Neural cell (in vitro differentiated cells): ENCODE measurements around the gene OGFR. TPM values are rescaled to one million over a fixed set of nuclear protein-coding genes. Genes with fewer than 3 reads are reported as not detected.

Experiments
- H2AFZ ChIP-seq: fragments of 200-600, 300-800 bp; sonication (generic), shearing (Covaris generic); 2 replicates; pipeline ENCODE4 v1.6.0; 2014; ENCODE audit warnings: low read depth, mild to moderate bottlenecking, antibody characterized with exemption, low read length, moderate library complexity
- H3F3A ChIP-seq: fragments of 200-600 bp; shearing (Covaris generic); 2 replicates; pipeline ENCODE4 v1.6.1; 2016; ENCODE audit warnings: mild to moderate bottlenecking, moderate library complexity, mixed read lengths, antibody characterized with exemption, low read length; ENCODE audit not compliant: insufficient read depth, poor library complexity, severe bottlenecking
- H3K27ac ChIP-seq: fragments of 200-600, 300-800 bp; sonication (generic), shearing (Covaris generic); 2 replicates; pipeline ENCODE4 v1.5.1; 2014; ENCODE audit warnings: mild to moderate bottlenecking, low read length, moderate library complexity
- H3K27me3 ChIP-seq: fragments of 300-800, 200-600 bp; sonication (generic), shearing (Covaris generic); 2 replicates; pipeline ENCODE4 v1.6.0; 2014; ENCODE audit warnings: mild to moderate bottlenecking, low read depth, low read length, moderate library complexity; ENCODE audit not compliant: insufficient read depth
- H3K36me3 ChIP-seq: fragments of 300-800, 200-600 bp; sonication (generic), shearing (Covaris generic); 2 replicates; pipeline ENCODE4 v1.5.1; 2014; ENCODE audit warnings: mild to moderate bottlenecking, antibody characterized with exemption, low read length, moderate library complexity; ENCODE audit not compliant: insufficient read depth
- H3K4me2 ChIP-seq: fragments of 300-800, 200-600 bp; sonication (generic), shearing (Covaris generic); 2 replicates; pipeline ENCODE4 v1.6.0; 2014; ENCODE audit warnings: mild to moderate bottlenecking, low read length
- H3K4me3 ChIP-seq: fragments of 300-800, 200-600 bp; sonication (generic), shearing (Covaris generic); 2 replicates; pipeline ENCODE4 v1.5.1; 2014; ENCODE audit warnings: mild to moderate bottlenecking, low read length, moderate library complexity
- H3K79me2 ChIP-seq: fragments of 200-600 bp; shearing (Covaris generic); replicated peaks from 2 replicates; pipeline ENCODE4 v1.6.0; 2014; ENCODE audit warnings: mild to moderate bottlenecking, low read length, moderate library complexity; ENCODE audit not compliant: insufficient read depth
- H3K9ac ChIP-seq: fragments of 300-800, 200-600 bp; sonication (generic), shearing (Covaris generic); 2 replicates; pipeline ENCODE4 v1.6.1; 2016; ENCODE audit warnings: mild to moderate bottlenecking, low read length, mixed read lengths
- H3K9me2 ChIP-seq: fragments of 200-600 bp; shearing (Covaris generic); 2 replicates; pipeline ENCODE4 v1.6.1; 2016; ENCODE audit warnings: mild to moderate bottlenecking, low read length, mixed read lengths; ENCODE audit not compliant: insufficient read depth
- H3K9me3 ChIP-seq: fragments of 200-600, 300-800 bp; sonication (generic), shearing (Covaris generic); 2 replicates; pipeline ENCODE4 v1.6.1; 2016; ENCODE audit warnings: mild to moderate bottlenecking, mixed run types, low read length, moderate library complexity, mixed read lengths
- H4K20me1 ChIP-seq: fragments of 200-600 bp; shearing (Covaris generic); 2 replicates; pipeline ENCODE4 v1.6.1; 2016; ENCODE audit warnings: mild to moderate bottlenecking, mixed run types; ENCODE audit not compliant: insufficient read depth
- CTCF ChIP-seq: fragments of 450-650 bp; IDR thresholded peaks from 2 replicates; pipeline ENCODE4 v1.5.1; 2014; ENCODE audit warnings: antibody characterized with exemption, mild to moderate bottlenecking, moderate library complexity; ENCODE audit not compliant: poor library complexity, severe bottlenecking
- EP300 ChIP-seq: fragments of 450-650 bp; conservative IDR thresholded peaks from 2 replicates; pipeline ENCODE4 v1.6.1; 2014; ENCODE audit warnings: antibody characterized with exemption, mild to moderate bottlenecking, moderate library complexity; ENCODE audit not compliant: poor library complexity, severe bottlenecking
- EZH2 ChIP-seq: fragments of 200-600, 300-800 bp; shearing (Covaris generic), sonication (generic); IDR thresholded peaks from 2 replicates; pipeline ENCODE4 v1.6.1; 2014; ENCODE audit warnings: antibody characterized with exemption, low read length, borderline replicate concordance, mild to moderate bottlenecking; ENCODE audit not compliant: insufficient read depth, poor library complexity, severe bottlenecking
- MXI1 ChIP-seq: fragments of 450-650 bp; conservative IDR thresholded peaks from 2 replicates; pipeline ENCODE4 v1.6.1; 2014; ENCODE audit warnings: antibody characterized with exemption, mild to moderate bottlenecking; ENCODE audit not compliant: poor library complexity, severe bottlenecking
- POLR2AphosphoS5 ChIP-seq: IDR thresholded peaks from 2 replicates; pipeline ENCODE4 v1.6.1; 2012
- RAD21 ChIP-seq: fragments of 450-650 bp; conservative IDR thresholded peaks from 2 replicates; pipeline ENCODE4 v1.6.1; 2014; ENCODE audit warnings: antibody characterized with exemption, mild to moderate bottlenecking, moderate library complexity
- REST ChIP-seq: IDR thresholded peaks from 2 replicates; pipeline ENCODE4 v1.6.1; 2012; ENCODE audit warnings: borderline replicate concordance
- SMC3 ChIP-seq: fragments of 450-650 bp; conservative IDR thresholded peaks from 2 replicates; pipeline ENCODE4 v1.6.1; 2014; ENCODE audit warnings: antibody characterized with exemption, mild to moderate bottlenecking, moderate library complexity; ENCODE audit not compliant: poor library complexity
- TAF1 ChIP-seq: IDR thresholded peaks from 2 replicates; pipeline ENCODE4 v1.6.1; 2012; ENCODE audit warnings: low read depth
- polyA plus RNA-seq: library from polyadenylated mRNA; depleted of rRNA; stranded (reverse); fragments of >200 nt; gene quantifications from 2 replicates; pipeline ENCODE4 v1.2.3, GENCODE V29; 2014

Gene OGFR
- polyA plus RNA-seq, 1 donor from 2014 or later: 15.6 TPM

- Histone ChIP-seq H3F3A (no peaks in the 10 kb centered on the region), H3K4me3 (no peak overlapping the region), H3K79me2 (no peaks in the 10 kb centered on the region), H3K27me3 (peaks cover 17% of the 10 kb centered on the region), H3K9ac (no peak overlapping the region), H4K20me1 (no peaks in the 10 kb centered on the region), H3K4me2 (no peak overlapping the region), H3K36me3 (no peaks in the 10 kb centered on the region), H2AFZ (no peak overlapping the region), H3K9me3 (no peaks in the 10 kb centered on the region), H3K27ac (no peak overlapping the region), H3K9me2 (no peaks in the 10 kb centered on the region)
- no peak for TF ChIP-seq EZH2
- TF ChIP-seq RAD21: no peak
- no peak for TF ChIP-seq POLR2AphosphoS5
Measured at GRCh38 chr20:62812181-62812906, 7.7 kb downstream of the OGFR start.

- peaks cover 22% of the 10 kb centered on the region for H3K27me3 ChIP-seq
- H3K79me2 ChIP-seq: no peaks in the 10 kb centered on the region
- no peak overlapping the region for H3K27ac ChIP-seq
- H3K4me3 ChIP-seq: no peak overlapping the region
- H3K9me2 ChIP-seq: no peaks in the 10 kb centered on the region
- TF ChIP-seq REST: no peak
- TF ChIP-seq SMC3: no peak
- no peak for TF ChIP-seq MXI1
- no peak for TF ChIP-seq CTCF
- no peak for TF ChIP-seq RAD21
- TF ChIP-seq TAF1: no peak
- TF ChIP-seq EP300: no peak
- TF ChIP-seq EZH2: no peak
- TF ChIP-seq POLR2AphosphoS5: no peak
- no peaks in the 10 kb centered on the region for H4K20me1 ChIP-seq
- H2AFZ ChIP-seq: no peak overlapping the region
- no peak overlapping the region for H3K9ac ChIP-seq
- H3F3A ChIP-seq: no peaks in the 10 kb centered on the region
- H3K4me2 ChIP-seq: no peak overlapping the region
- H3K36me3 ChIP-seq: no peaks in the 10 kb centered on the region
- no peaks in the 10 kb centered on the region for H3K9me3 ChIP-seq
Measured at GRCh38 chr20:62812907-62813200, 8.2 kb downstream of the OGFR start.
